HepG2 (cell line): ENCODE data around the gene RAE1. TPM values are rescaled to one million over a fixed set of nuclear protein-coding genes. Genes with fewer than 3 reads are reported as not detected.

Experiments used
- AHR ChIP-seq: IDR thresholded peaks from 2 replicates; pipeline ENCODE4 v1.6.1; 2018; ENCODE audit warnings: missing genetic modification reagents, missing compliant biosample characterization
- BRF2 ChIP-seq: sonication (generic); formaldehyde crosslinking; IDR thresholded peaks from 2 replicates; pipeline ENCODE4 v1.8.1; 2022; ENCODE audit warnings: mild to moderate bottlenecking, missing genetic modification reagents
- CEBPZ ChIP-seq: IDR thresholded peaks from 2 replicates; pipeline ENCODE4 v1.6.1; 2012; ENCODE audit warnings: low read length, improper control_type of control experiment
- JDP2 ChIP-seq: sonication (generic); formaldehyde crosslinking; IDR thresholded peaks from 2 replicates; pipeline ENCODE4 v1.8.1; 2022; ENCODE audit warnings: missing genetic modification reagents, borderline replicate concordance
- PATZ1 ChIP-seq: sonication (generic); formaldehyde crosslinking; IDR thresholded peaks from 2 replicates; pipeline ENCODE4 v1.4.0; 2020; ENCODE audit warnings: missing genetic modification reagents
- SNAPC5 ChIP-seq: sonication (generic); formaldehyde crosslinking; IDR thresholded peaks from 2 replicates; pipeline ENCODE4 v1.8.1; 2023; ENCODE audit warnings: mild to moderate bottlenecking, missing genetic modification reagents, borderline replicate concordance
- ZFYVE20 ChIP-seq: sonication (generic); formaldehyde crosslinking; IDR thresholded peaks from 2 replicates; pipeline ENCODE4 v1.8.0; 2023; ENCODE audit warnings: low read depth, mild to moderate bottlenecking, moderate library complexity, missing genetic modification reagents, borderline replicate concordance
- ZNF20 ChIP-seq: sonication (generic); formaldehyde crosslinking; IDR thresholded peaks from 2 replicates; pipeline ENCODE4 v1.4.0; 2020; ENCODE audit warnings: mild to moderate bottlenecking, moderate library complexity, missing genetic modification reagents
- ZNF597 ChIP-seq: sonication (generic); formaldehyde crosslinking; IDR thresholded peaks from 2 replicates; pipeline ENCODE4 v1.5.0; 2020; ENCODE audit warnings: missing genetic modification reagents
- ZNF619 ChIP-seq: sonication (generic); formaldehyde crosslinking; IDR thresholded peaks from 2 replicates; pipeline ENCODE4 v1.4.0; 2020; ENCODE audit warnings: mild to moderate bottlenecking, missing genetic modification reagents
- ZNF646 ChIP-seq: sonication (generic); formaldehyde crosslinking; IDR thresholded peaks from 2 replicates; pipeline ENCODE4 v1.9.0; 2021; ENCODE audit warnings: mild to moderate bottlenecking, missing genetic modification reagents
- ZNF737 ChIP-seq: sonication (generic); formaldehyde crosslinking; IDR thresholded peaks from 2 replicates; pipeline ENCODE4 v1.5.0; 2020; ENCODE audit warnings: missing genetic modification reagents, mild to moderate bottlenecking, borderline replicate concordance
- polyA plus RNA-seq, 8 experiments: library from polyadenylated mRNA; depleted of rRNA in 3 of 8; stranded (reverse) in 7 of 8; unstranded in 1 of 8; fragments of >200 nt; fragmentation: Illumina TruSeq in 4 of 8; extraction: Trizol in 4 of 8; gene quantifications; 2 replicates each; pipeline versions ENCODE4 v1.2.1 to v1.2.3, GENCODE V29; 2011 to 2016; ENCODE audit warnings: low read depth in 4 of 8, missing spikeins in 1 of 8, mixed read lengths in 1 of 8; ENCODE audit not compliant: insufficient read depth in 1 of 8
- total RNA-seq, 5 experiments: library from RNA; depleted of rRNA; stranded (reverse); fragments of >200 nt; fragmentation: Illumina TruSeq; extraction: Trizol; gene quantifications; 2 replicates each; pipeline ENCODE4 v1.2.3, GENCODE V29; 2016; ENCODE audit warnings: low read depth in 1 of 5

The RAE1 gene
- total and polyA plus RNA-seq, 2 of the 13 experiments (the other 11 are each of a cell fraction or from before 2014, with no cell fraction given) = 36.1 to 72.9 TPM

- TF ChIP-seq BRF2 (CRISPR knock-in tag) = peak; percentile 80; the same call in 1 of the 2 replicates
- TF ChIP-seq ZNF737 = no peak
- TF ChIP-seq CEBPZ = no peak
- TF ChIP-seq JDP2 (CRISPR knock-in tag) = no peak; the same call in 1 of the 2 replicates
- TF ChIP-seq ZFYVE20 = peak; percentile 83; the same call in 1 of the 2 replicates
- TF ChIP-seq ZNF619 = peak; percentile 89; the same call in 1 of the 2 replicates
- 0 out of 2 replicates have a peak, but pooled peaks have one; percentile 77 for TF ChIP-seq ZNF646 (CRISPR knock-in tag)
- TF ChIP-seq AHR (CRISPR knock-in tag) = peak; percentile 77; the same call in 1 of the 2 replicates
- peak; percentile 90; the same call in 1 of the 2 replicates for TF ChIP-seq ZNF20 (CRISPR knock-in tag)
- no peak for TF ChIP-seq SNAPC5 (CRISPR knock-in tag)
- peak; percentile 21; the same call in 1 of the 2 replicates for TF ChIP-seq PATZ1 (CRISPR knock-in tag)
- no peak for TF ChIP-seq ZNF597 (CRISPR knock-in tag)
Observed at GRCh38 chr20:57351042-57351783, at the start of gene RAE1 (continued).
